Measurements from ENCODE around the gene SLC17A3. TPM values are rescaled to one million over a fixed set of nuclear protein-coding genes. Genes with fewer than 3 reads are reported as not detected.

The SLC17A3 gene
- total and polyA plus RNA-seq, 9 of the 15 experiments (the other 6 are each of a cell fraction or from before 2014, with no cell fraction given) = 0.04 to 0.08 TPM; not detected in 7

GRCh38 chr6:25869840-25870239, 4.2 kb downstream of the SLC17A3 start:
- DNase-seq (ENCODE audit: extremely low read depth in 1 of 4, low spot score in 3 of 4) (no peak), ATAC-seq (no peak), FAIRE-seq (no peak)
- Histone ChIP-seq H3K4me3 (no peak overlapping the region), H3K4me2 (ENCODE audit: insufficient read depth, low read length) (no peak overlapping the region), H3K27ac (ENCODE audit: extremely low read depth, low read depth, low read length) (no peak overlapping the region), H3K4me1 (replicated peaks in 1 of 2; ENCODE audit: control insufficient read depth in 2 of 2, insufficient read depth in 2 of 2, low read length in 2 of 2) (peaks cover 0 to 14% of the 10 kb centered on the region in 2 experiments; a peak in 3 of 5 replicates), H4K20me1 (replicated peaks; ENCODE audit: control insufficient read depth, insufficient read depth, low read length) (no peaks in the 10 kb centered on the region), H3K27me3 (ENCODE audit: control insufficient read depth in 2 of 2, insufficient read depth in 2 of 2, low read length in 2 of 2) (no peaks in the 10 kb centered on the region), H3K9me1 (ENCODE audit: control insufficient read depth, insufficient read depth, low read length) (no peaks in the 10 kb centered on the region), H2AFZ (ENCODE audit: low read depth, low read length) (no peak overlapping the region), H3K79me2 (ENCODE audit: control insufficient read depth, insufficient read depth, low read length) (no peaks in the 10 kb centered on the region), H3K9me3 (replicated peaks; ENCODE audit: control insufficient read depth, insufficient read depth, low read depth, low read length) (no peaks in the 10 kb centered on the region), H3K9ac (ENCODE audit: insufficient read depth in 1 of 2, low read depth in 2 of 2, low read length in 2 of 2) (no peak overlapping the region), H3K36me3 (ENCODE audit: control insufficient read depth, insufficient read depth, low read length) (no peaks in the 10 kb centered on the region)
- ChIA-PET POLR2A (no interaction called here), CTCF (ENCODE audit: low intra/inter-chr PET ratio) (no interaction called here)
- intact Hi-C loops (cut with micrococcal nuclease) (no loop called here), in situ Hi-C loops (cut with MboI) (no loop called here)
- BruUV-seq (replicated peaks) = no TSS peak
- 10% methylated on average over 1 of the region's 1 CpG for WGBS (ENCODE audit: insufficient coverage, low coverage, missing lambda C conversion rate)
- TF ChIP-seq L3MBTL2 (IDR thresholded peaks at IDR 0.05) (no peak), MAX (CRISPR knock-in tag; IDR thresholded peaks at IDR 0.05) (no peak), CEBPG (CRISPR knock-in tag; IDR thresholded peaks at IDR 0.05) (no peak), CEBPG (tag; conservative IDR thresholded peaks at IDR 0.05 in 1 of 2, IDR thresholded peaks at IDR 0.05 in 1 of 2) (no peak), JUN (IDR thresholded peaks at IDR 0.05; ENCODE audit: borderline replicate concordance, low read depth, low read length) (no peak), JUN (CRISPR knock-in tag; IDR thresholded peaks at IDR 0.05; ENCODE audit: borderline replicate concordance) (no peak), ZFP91 (CRISPR knock-in tag; IDR thresholded peaks at IDR 0.05) (no peak), RFX7 (CRISPR knock-in tag; IDR thresholded peaks at IDR 0.05) (no peak), ATF1 (CRISPR knock-in tag; IDR thresholded peaks at IDR 0.05) (no peak), ATF1 (tag; IDR thresholded peaks at IDR 0.05) (no peak), CTCFL (IDR thresholded peaks at IDR 0.05; ENCODE audit: borderline replicate concordance, insufficient read depth, low read depth, low read length, poor library complexity, severe bottlenecking) (no peak), KLF6 (CRISPR knock-in tag; IDR thresholded peaks at IDR 0.05; ENCODE audit: borderline replicate concordance) (no peak), HNRNPLL (IDR thresholded peaks at IDR 0.05; ENCODE audit: low read depth, low read length, poor library complexity, severe bottlenecking) (no peak), C11orf30 (IDR thresholded peaks at IDR 0.05; ENCODE audit: low read depth) (peak; percentile 66; the same call in 1 of the 2 replicates), MAFK (IDR thresholded peaks at IDR 0.05; ENCODE audit: low read length) (peak; percentile 58; the same call in 1 of the 2 replicates), ZBTB33 (CRISPR knock-in tag; IDR thresholded peaks at IDR 0.05) (no peak), HMGN3 (IDR thresholded peaks at IDR 0.05; ENCODE audit: borderline replicate concordance, extremely low read depth, insufficient read length, low read depth, low read length) (no peak), ZNF316 (IDR thresholded peaks at IDR 0.05) (peak; percentile 69), ZNF444 (CRISPR knock-in tag; IDR thresholded peaks at IDR 0.05) (no peak)
